HL-60 (cell line): ENCODE data around the gene RNF32.

Source experiments
- DNase-seq, 2 experiments: peaks; one replicate each; pipeline ENCODE4 v3.0.0-alpha.2; 2010 to 2020; ENCODE audit warnings: low read depth in 1 of 2, low spot score in 1 of 2
- H3K27ac ChIP-seq: fragments of 250-450 bp; sonication (Bioruptor Pico); replicated peaks from 2 replicates; pipeline ENCODE4 v1.5.1; 2020; ENCODE audit warnings: mild to moderate bottlenecking, moderate library complexity
- H3K27me3 ChIP-seq: fragments of 250-450 bp; sonication (Bioruptor Pico); 2 replicates; pipeline ENCODE4 v1.5.1; 2021; ENCODE audit warnings: mild to moderate bottlenecking, moderate library complexity; ENCODE audit not compliant: insufficient read depth, poor library complexity, severe bottlenecking
- H3K4me3 ChIP-seq: replicated peaks from 2 replicates; pipeline ENCODE4 v1.5.1; 2011; ENCODE audit warnings: mild to moderate bottlenecking, control low read depth, low read length; ENCODE audit not compliant: insufficient read depth
- GABPA ChIP-seq: IDR thresholded peaks from 2 replicates; pipeline ENCODE4 v1.6.1; 2012; ENCODE audit warnings: low read depth
- POLR2AphosphoS5 ChIP-seq: IDR thresholded peaks from 2 replicates; pipeline ENCODE4 v1.6.1; 2012; ENCODE audit warnings: low read depth
- SPI1 ChIP-seq: IDR thresholded peaks from 2 replicates; pipeline ENCODE4 v1.6.1; 2012; ENCODE audit warnings: low read depth, mild to moderate bottlenecking, borderline replicate concordance
- TF ChIP-seq, protein P1 (sequence below): IDR thresholded peaks from 2 replicates; pipeline ENCODE4 v1.6.1; 2012; ENCODE audit warnings: low read depth; ENCODE audit not compliant: insufficient replicate concordance
- TF ChIP-seq, protein P2 (sequence below): IDR thresholded peaks from one replicate; pipeline ENCODE4 v1.5.1; 2011; ENCODE audit warnings: low read length, control low read depth, inconsistent platforms; ENCODE audit not compliant: insufficient read depth

Gene RNF32

GRCh38 chr7:156607332-156608172, 33.0 kb upstream of the RNF32 start:
- Histone ChIP-seq H3K4me3 (no peak overlapping the region), H3K27ac (no peak overlapping the region), H3K27me3 (peaks cover 16% of the 10 kb centered on the region)
- DNase-seq, result no peak
- TF ChIP-seq POLR2AphosphoS5, result no peak
- TF ChIP-seq, protein P1, sequence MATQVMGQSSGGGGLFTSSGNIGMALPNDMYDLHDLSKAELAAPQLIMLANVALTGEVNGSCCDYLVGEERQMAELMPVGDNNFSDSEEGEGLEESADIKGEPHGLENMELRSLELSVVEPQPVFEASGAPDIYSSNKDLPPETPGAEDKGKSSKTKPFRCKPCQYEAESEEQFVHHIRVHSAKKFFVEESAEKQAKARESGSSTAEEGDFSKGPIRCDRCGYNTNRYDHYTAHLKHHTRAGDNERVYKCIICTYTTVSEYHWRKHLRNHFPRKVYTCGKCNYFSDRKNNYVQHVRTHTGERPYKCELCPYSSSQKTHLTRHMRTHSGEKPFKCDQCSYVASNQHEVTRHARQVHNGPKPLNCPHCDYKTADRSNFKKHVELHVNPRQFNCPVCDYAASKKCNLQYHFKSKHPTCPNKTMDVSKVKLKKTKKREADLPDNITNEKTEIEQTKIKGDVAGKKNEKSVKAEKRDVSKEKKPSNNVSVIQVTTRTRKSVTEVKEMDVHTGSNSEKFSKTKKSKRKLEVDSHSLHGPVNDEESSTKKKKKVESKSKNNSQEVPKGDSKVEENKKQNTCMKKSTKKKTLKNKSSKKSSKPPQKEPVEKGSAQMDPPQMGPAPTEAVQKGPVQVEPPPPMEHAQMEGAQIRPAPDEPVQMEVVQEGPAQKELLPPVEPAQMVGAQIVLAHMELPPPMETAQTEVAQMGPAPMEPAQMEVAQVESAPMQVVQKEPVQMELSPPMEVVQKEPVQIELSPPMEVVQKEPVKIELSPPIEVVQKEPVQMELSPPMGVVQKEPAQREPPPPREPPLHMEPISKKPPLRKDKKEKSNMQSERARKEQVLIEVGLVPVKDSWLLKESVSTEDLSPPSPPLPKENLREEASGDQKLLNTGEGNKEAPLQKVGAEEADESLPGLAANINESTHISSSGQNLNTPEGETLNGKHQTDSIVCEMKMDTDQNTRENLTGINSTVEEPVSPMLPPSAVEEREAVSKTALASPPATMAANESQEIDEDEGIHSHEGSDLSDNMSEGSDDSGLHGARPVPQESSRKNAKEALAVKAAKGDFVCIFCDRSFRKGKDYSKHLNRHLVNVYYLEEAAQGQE, result no peak
- TF ChIP-seq, protein P2, sequence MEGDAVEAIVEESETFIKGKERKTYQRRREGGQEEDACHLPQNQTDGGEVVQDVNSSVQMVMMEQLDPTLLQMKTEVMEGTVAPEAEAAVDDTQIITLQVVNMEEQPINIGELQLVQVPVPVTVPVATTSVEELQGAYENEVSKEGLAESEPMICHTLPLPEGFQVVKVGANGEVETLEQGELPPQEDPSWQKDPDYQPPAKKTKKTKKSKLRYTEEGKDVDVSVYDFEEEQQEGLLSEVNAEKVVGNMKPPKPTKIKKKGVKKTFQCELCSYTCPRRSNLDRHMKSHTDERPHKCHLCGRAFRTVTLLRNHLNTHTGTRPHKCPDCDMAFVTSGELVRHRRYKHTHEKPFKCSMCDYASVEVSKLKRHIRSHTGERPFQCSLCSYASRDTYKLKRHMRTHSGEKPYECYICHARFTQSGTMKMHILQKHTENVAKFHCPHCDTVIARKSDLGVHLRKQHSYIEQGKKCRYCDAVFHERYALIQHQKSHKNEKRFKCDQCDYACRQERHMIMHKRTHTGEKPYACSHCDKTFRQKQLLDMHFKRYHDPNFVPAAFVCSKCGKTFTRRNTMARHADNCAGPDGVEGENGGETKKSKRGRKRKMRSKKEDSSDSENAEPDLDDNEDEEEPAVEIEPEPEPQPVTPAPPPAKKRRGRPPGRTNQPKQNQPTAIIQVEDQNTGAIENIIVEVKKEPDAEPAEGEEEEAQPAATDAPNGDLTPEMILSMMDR, result no peak
- no peak for TF ChIP-seq SPI1
- TF ChIP-seq GABPA, result no peak

DNA sequence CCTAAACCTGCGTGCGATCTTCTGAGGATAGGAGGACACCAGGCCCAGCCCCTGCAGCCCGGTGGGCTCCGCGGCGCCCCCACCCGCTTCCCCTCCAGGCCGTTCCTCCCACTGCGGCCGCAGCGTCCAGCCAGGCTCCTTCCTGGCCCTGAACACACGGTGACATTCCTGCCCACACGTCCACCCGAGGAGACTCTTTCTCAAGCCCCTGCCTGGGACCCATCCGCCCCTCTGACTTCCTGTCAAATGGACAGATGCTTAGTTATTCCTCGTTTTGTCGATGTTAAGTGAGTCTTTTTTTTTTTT, 32.4 kb upstream of the RNF32 start:
- TF ChIP-seq GABPA, result no peak
- TF ChIP-seq, protein P1, result no peak
- TF ChIP-seq, protein P2, result no peak
- TF ChIP-seq POLR2AphosphoS5, result no peak
- TF ChIP-seq SPI1, result no peak
- H3K4me3 ChIP-seq, result no peak overlapping the region
- no peak for DNase-seq
- peaks cover 16% of the 10 kb centered on the region for H3K27me3 ChIP-seq
- no peak overlapping the region for H3K27ac ChIP-seq

DNA sequence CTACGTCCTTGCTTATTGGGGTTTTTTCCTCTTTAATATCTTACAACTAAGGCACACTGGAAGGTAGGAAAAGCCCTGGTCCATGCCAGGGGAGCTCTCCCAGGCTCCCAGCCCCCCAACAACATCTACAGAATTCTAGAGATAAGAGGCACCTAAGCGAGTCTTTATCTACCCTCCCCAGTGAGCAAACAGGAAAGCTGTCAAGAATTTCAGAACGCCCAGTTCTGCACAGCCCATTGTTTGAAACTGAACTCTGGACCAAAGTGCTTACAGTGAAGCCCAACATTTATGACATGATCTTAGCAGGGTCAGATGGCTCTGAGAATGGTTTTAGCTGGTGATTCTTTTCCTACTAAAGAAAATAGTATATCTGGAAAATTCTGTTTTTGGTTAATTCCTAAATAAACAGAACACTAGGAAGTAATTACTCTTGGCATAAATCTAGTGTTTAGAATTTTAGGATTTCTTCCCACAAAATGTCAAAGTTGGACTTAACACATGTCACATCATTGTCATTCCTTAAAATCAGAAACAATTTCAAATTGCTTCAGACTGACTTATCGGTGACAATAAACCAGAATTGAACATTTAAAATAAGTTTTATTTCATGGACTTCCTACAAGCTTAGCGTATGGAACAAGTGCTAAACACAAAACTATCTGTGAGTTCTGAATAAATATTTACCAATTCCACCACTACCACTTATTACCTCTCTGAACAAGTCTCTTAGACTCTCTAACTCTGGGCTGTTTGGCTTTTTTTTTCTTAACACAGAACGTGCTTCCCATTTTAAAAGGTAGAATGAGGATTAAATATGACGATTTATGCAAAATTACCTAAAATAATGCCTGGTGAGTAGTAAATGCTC, 31.3 kb upstream of the RNF32 start:
- H3K27me3 ChIP-seq, result peaks cover 19% of the 10 kb centered on the region
- DNase-seq, result no peak
- no peak overlapping the region for H3K4me3 ChIP-seq
- TF ChIP-seq, protein P1, result no peak
- TF ChIP-seq GABPA, result no peak
- TF ChIP-seq POLR2AphosphoS5, result no peak
- TF ChIP-seq, protein P2, result no peak
- no peak for TF ChIP-seq SPI1
- H3K27ac ChIP-seq, result no peak overlapping the region
